Tibial nerve (tissue), 4 donors: Measurements from ENCODE around the gene RAB3A. TPM values are rescaled to one million over a fixed set of nuclear protein-coding genes. Genes with fewer than 3 reads are reported as not detected.

ENCODE experiments used
- DNase-seq, 2 donors: peaks; one replicate each; pipeline ENCODE4 v3.0.0-alpha.2; 2019; ENCODE audit warnings: low spot score in 2 of 2
- H3K27ac ChIP-seq, 4 donors: fragments of 200-600 bp; sonication (generic) in 3 of 4; one replicate each; pipeline ENCODE4 v1.5.1; 2017 to 2019; ENCODE audit warnings: mild to moderate bottlenecking in 1 of 4
- H3K27me3 ChIP-seq, 2 donors: fragments of 200-600 bp; sonication (generic) in 1 of 2; one replicate each; pipeline versions ENCODE4 v1.5.1 to v1.6.0; 2017 to 2019
- H3K36me3 ChIP-seq, 3 donors: fragments of 200-600 bp; sonication (generic); one replicate each; pipeline ENCODE4 v1.5.1; 2018 to 2019
- H3K4me1 ChIP-seq, 4 donors: fragments of 200-600 bp; sonication (generic) in 3 of 4; one replicate each; pipeline ENCODE4 v1.5.1; 2017 to 2019
- H3K4me3 ChIP-seq, 4 donors: fragments of 200-600 bp; sonication (generic) in 3 of 4; one replicate each; pipeline ENCODE4 v1.5.1; 2017 to 2019; ENCODE audit warnings: mild to moderate bottlenecking in 1 of 4, moderate library complexity in 1 of 4
- H3K9me3 ChIP-seq, 4 donors: fragments of 200-600 bp; sonication (generic) in 3 of 4; one replicate each; pipeline ENCODE4 v1.5.1; 2017 to 2019
- CTCF ChIP-seq, 5 experiments: fragments of 200-600 bp in 3 of 5; fragments of 450-650 bp in 2 of 5; sonication (generic) in 3 of 5; IDR thresholded peaks; one replicate each; pipeline ENCODE4 v1.5.1; 2016 to 2019; ENCODE audit warnings: antibody characterized with exemption in 5 of 5, mild to moderate bottlenecking in 3 of 5, moderate library complexity in 2 of 5
- EP300 ChIP-seq, 2 donors: sonication (generic); formaldehyde crosslinking; IDR thresholded peaks; one replicate each; pipeline ENCODE4 v1.6.1; 2017; ENCODE audit warnings: antibody characterized with exemption in 2 of 2, mild to moderate bottlenecking in 1 of 2
- POLR2A ChIP-seq, 2 donors: fragments of 450-650 bp; IDR thresholded peaks; one replicate each; pipeline ENCODE4 v1.6.1; 2017; ENCODE audit warnings: antibody characterized with exemption in 2 of 2, mild to moderate bottlenecking in 2 of 2, moderate library complexity in 2 of 2
- WGBS, 2 donors: methylation state at CpG; one replicate each; pipeline ENCODE4 v1.1.5; 2018; 5-methylcytosine and 5-hydroxymethylcytosine counted together
- total RNA-seq, 4 donors: library from RNA; depleted of rRNA; stranded (reverse); fragments of >200 nt; gene quantifications; one replicate each; pipeline ENCODE4 v1.1.0, GENCODE V29; 2016

RAB3A gene
- total RNA-seq, 4 donors from 2014 or later, result 1.5 to 5.1 (median 3.9) TPM; not detected in 1

DNA sequence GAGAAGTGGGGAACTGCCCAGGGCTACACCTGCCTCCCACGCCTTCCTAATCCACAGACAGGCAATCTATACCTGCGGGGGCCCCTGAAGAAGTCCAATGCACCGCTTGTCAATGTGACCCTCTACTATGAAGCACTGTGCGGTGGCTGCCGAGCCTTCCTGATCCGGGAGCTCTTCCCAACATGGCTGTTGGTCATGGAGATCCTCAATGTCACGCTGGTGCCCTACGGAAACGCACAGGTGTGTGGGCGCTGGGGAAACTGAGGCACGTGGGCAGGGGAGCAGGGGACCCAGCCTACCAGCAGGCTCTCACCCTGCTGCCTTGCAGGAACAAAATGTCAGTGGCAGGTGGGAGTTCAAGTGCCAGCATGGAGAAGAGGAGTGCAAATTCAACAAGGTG, 28.9 kb downstream of the RAB3A start:
- TF ChIP-seq EP300 (IDR thresholded peaks at IDR 0.05) (no peak), POLR2A (IDR thresholded peaks at IDR 0.05) (no peak), CTCF (IDR thresholded peaks at IDR 0.05) (no peak)
- Histone ChIP-seq H3K4me3 (peak overlapping the region in 3 of 4 donors; percentile 13 to 71 (median 67)), H3K9me3 (no peaks in the 10 kb centered on the region), H3K27me3 (no peaks in the 10 kb centered on the region), H3K4me1 (peaks cover 0 to 16% (median 3%) of the 10 kb centered on the region in 4 donors), H3K27ac (no peak overlapping the region), H3K36me3 (peaks cover 0 to 6% (median 0%) of the 10 kb centered on the region in 3 donors)
- no peak for DNase-seq
- 86 to 89% methylated on average over 8 to 11 of the region's 11 CpGs for WGBS, 2 donors

GRCh38 chr19:18173572-18174288, 30.1 kb downstream of the RAB3A start, which contains the start of gene IFI30:
TSS of gene IFI30 (plus strand) at chr19:18173813. CDS start at chr19:18173842, 29 bp downstream.
- H3K27me3 ChIP-seq, result no peaks in the 10 kb centered on the region
- peak within 1 kb of the TSS in 3 of 4 donors; percentile 70 to 84 (median 76) for H3K27ac ChIP-seq
- H3K36me3 ChIP-seq, result peaks cover 0 to 19% (median 0%) of the 10 kb centered on the region in 3 donors
- H3K4me3 ChIP-seq, result peak within 1 kb of the TSS; percentile 46 to 81 (median 69)
- no peaks in the 10 kb centered on the region for H3K9me3 ChIP-seq
- WGBS, 2 donors, result 0 to 1% methylated on average over 15 to 21 of the region's 47 CpGs
- TF ChIP-seq POLR2A (IDR thresholded peaks at IDR 0.05) (peak; percentile 43 to 51), CTCF (IDR thresholded peaks at IDR 0.05) (no peak), EP300 (IDR thresholded peaks at IDR 0.05) (peak in 1 of 2 donors; percentile 58)
- DNase-seq, result peak; percentile 61 to 66
- H3K4me1 ChIP-seq, result peaks cover 0 to 17% (median 3%) of the 10 kb centered on the region in 4 donors

DNA sequence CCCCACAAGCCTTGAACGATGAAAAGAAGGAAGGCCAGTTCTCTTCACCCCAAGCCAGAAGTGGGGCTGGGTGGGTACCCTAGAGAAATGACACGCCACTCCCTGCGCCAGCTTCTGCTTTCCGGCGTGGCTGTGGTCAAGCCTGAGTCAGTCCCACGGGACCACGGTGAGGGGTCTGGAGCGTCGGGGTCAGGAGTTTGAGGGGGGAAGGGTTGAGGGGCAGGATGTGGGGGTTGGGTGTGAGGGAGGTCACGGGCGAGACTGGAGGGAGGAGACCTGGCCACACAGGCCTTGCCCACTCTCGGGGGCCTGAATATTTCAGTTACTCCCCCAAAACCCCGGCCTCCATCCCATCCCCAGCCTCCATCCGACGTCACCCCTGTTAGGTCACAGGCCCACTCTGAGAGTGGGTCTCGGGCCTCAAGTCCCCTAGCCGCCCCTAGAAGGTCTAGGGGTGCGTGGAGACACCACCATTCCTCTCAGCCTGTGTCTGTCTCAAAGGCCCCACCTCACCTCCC, 30.7 kb downstream of the RAB3A start:
- peak in 1 of 2 donors; percentile 61 for DNase-seq
- H3K36me3 ChIP-seq, result peaks cover 0 to 25% (median 0%) of the 10 kb centered on the region in 3 donors
- no peaks in the 10 kb centered on the region for H3K9me3 ChIP-seq
- peaks cover 0 to 23% (median 3%) of the 10 kb centered on the region in 4 donors for H3K4me1 ChIP-seq
- H3K27me3 ChIP-seq, result no peaks in the 10 kb centered on the region
- peak overlapping the region in 3 of 4 donors; percentile 34 to 84 (median 76) for H3K27ac ChIP-seq
- TF ChIP-seq POLR2A (IDR thresholded peaks at IDR 0.05) (no peak), EP300 (IDR thresholded peaks at IDR 0.05) (no peak), CTCF (IDR thresholded peaks at IDR 0.05) (no peak)
- peak overlapping the region in 3 of 4 donors; percentile 67 to 81 (median 71) for H3K4me3 ChIP-seq
- WGBS, 2 donors, result 33 to 41% methylated on average over 18 of the region's 18 CpGs

- peak overlapping the region in 3 of 4 donors; percentile 65 to 84 (median 76) for H3K27ac ChIP-seq
Observed at GRCh38 chr19:18172331-18173053, 31.4 kb downstream of the RAB3A start.

More at GRCh38 chr19:18172331-18173053, 31.4 kb downstream of the RAB3A start:
- Histone ChIP-seq H3K4me3 (no peak overlapping the region), H3K27me3 (no peaks in the 10 kb centered on the region), H3K9me3 (no peaks in the 10 kb centered on the region), H3K36me3 (peaks cover 0 to 31% (median 0%) of the 10 kb centered on the region in 3 donors), H3K4me1 (peaks cover 0 to 24% (median 3%) of the 10 kb centered on the region in 4 donors)
- DNase-seq, result no peak
- 88 to 93% methylated on average over 7 of the region's 7 CpGs for WGBS, 2 donors
- TF ChIP-seq POLR2A (IDR thresholded peaks at IDR 0.05) (no peak), EP300 (IDR thresholded peaks at IDR 0.05) (no peak), CTCF (IDR thresholded peaks at IDR 0.05) (no peak)
